ENCODE data around the gene RBM7. TPM values are rescaled to one million over a fixed set of nuclear protein-coding genes. Genes with fewer than 3 reads are reported as not detected.
A peak's percentile ranks its signal among the peaks of the same experiment; 100 is the strongest.

The RBM7 gene
- polyA plus RNA-seq, 4 donors: 46.6 to 58.6 (median 56.1) TPM

- DNase-seq (ENCODE audit: low read depth in 4 of 4, low spot score in 3 of 4): no peak
These were observed 4.7 kb upstream of the RBM7 start for GRCh38 chr11:114395736-114396135.

DNA sequence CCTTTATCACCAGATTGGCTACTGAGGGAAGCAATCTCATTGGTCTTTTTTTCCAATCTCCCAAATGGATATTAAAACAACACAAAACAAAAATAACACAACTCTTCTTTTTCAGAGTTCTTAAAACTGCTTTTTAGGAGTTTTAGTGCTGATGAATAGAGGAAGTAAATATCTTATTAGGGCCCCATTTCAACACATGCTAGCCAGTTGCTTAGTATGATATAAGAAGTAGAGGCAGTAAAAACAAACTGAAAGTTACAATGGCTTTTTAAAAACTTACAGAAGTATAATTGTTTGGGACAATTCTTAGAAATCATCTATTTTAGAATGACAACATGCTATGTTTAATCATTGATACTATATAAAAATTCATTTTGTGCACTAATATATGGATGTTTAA, 3.5 kb upstream of the RBM7 start:
- no peak for DNase-seq (ENCODE audit: low read depth in 4 of 4, low spot score in 3 of 4)

DNA sequence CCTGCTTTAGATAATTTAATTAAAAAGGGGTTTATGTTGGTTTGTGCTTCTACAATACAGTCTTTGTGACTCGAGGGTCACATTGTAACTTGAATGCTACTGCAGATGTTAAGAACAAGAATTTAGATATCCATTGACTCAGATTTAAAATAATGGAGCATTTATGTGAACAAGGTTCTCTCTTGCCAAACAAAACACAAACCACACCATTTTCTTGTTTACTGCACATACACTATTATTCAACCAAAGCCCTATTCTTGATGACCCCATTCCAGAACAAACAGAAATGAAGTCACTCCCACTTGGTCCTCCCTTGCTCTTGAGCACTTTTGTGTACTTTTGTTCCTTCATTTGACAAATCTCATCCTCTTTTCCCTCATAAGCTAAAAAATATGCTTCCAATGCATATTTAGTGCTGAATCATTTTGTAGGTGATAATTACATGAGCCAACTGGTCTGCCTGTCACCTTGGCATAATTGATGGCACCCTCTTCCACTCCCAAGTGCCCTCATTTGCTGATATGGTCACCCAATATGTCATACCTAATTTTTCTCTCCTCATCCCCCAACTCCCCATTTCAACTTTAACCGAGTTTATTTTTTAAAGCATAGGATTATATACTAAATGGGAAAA, 3.0 kb upstream of the RBM7 start:
- no peak for DNase-seq (ENCODE audit: low read depth in 4 of 4, low spot score in 3 of 4)

DNA sequence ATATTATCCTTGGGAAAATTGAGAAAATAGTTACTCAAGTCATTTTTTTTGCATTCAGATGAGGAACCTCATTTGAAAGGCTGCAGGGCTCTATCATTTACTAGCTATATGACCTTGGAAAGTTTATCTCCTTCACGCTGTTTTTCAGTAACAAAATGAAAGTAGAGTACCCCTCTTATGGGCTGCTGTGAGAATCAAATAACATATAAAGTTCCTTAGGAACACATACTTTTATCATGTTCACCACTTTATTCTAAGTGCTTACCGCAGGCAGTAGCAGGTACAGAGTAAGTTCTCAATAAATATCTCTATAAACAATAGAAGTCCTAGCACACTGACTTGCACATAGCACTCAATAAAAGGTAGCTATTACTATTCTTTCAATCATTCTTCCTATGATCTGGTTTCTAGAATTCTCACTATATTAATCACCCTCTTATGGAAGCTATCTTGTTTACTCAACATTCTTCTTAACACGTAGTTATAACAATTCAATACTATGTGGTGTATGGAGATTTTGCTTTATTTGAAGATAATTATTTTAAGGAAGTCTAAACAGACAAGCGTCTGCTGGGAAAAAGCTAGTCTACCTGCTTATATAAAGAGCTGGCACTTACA, 2.1 kb upstream of the RBM7 start:
- no peak for DNase-seq (ENCODE audit: low read depth in 4 of 4, low spot score in 3 of 4)

GRCh38 chr11:114399490-114400215, 813 bp upstream of the RBM7 start:
- peak in 3 of 4 donors; percentile 34 to 53 (median 51) for DNase-seq (ENCODE audit: low read depth in 4 of 4, low spot score in 3 of 4)

DNA sequence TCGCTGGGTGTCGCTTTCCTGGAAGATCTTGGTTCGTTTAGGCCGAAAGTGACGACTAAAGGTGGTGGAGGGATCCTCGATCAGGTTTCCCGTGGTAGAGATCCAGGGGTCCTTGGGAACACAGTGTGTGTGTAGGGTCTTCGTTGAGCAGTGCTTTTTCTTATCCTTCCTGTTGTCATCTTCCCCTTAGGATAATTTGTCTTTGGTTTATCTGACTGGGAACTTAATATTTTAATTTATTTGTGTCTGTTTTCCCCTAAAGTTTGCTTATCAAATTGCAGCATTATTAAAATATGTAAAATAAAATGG, 403 bp downstream of the RBM7 start:
- no peak for DNase-seq (ENCODE audit: low read depth in 4 of 4, low spot score in 3 of 4)

GRCh38 chr11:114401311-114401710, 845 bp downstream of the RBM7 start:
- peak in 1 of 4 donors; percentile 18 for DNase-seq (ENCODE audit: low read depth in 4 of 4, low spot score in 3 of 4)

GRCh38 chr11:114412946-114413345, 12.5 kb downstream of the RBM7 start:
- DNase-seq (ENCODE audit: low read depth in 4 of 4, low spot score in 3 of 4): no peak

GRCh38 chr11:114413958-114414357, 13.5 kb downstream of the RBM7 start:
- no peak for DNase-seq (ENCODE audit: low read depth in 4 of 4, low spot score in 3 of 4)

GRCh38 chr11:114416441-114416961, 16.0 kb downstream of the RBM7 start:
- DNase-seq (ENCODE audit: low read depth in 4 of 4, low spot score in 3 of 4): no peak

GRCh38 chr11:114426280-114426679, 25.8 kb downstream of the RBM7 start:
- DNase-seq (ENCODE audit: low read depth in 4 of 4, low spot score in 3 of 4): no peak

- no peak for DNase-seq (ENCODE audit: low read depth in 4 of 4, low spot score in 3 of 4)
These were observed 29.8 kb downstream of the RBM7 start for GRCh38 chr11:114430290-114430689.

DNA sequence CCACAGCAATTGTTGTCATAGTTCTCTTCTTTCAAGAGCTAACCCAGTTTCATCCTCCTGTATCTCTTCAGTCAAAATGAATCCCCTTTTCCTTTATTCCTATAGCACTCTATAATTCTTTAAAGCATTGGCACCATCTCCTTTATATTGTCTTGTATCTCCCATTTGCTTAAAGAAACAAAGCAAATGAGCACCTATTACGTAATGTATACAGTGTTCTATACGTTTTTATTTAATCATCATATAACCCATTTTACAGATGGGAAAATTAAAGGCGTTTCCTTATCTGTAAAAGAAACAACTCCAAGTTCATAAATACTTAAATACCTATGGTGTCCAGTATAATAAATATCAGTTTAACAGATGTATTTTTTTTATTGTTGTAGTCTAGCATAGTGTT, 32.4 kb downstream of the RBM7 start:
- DNase-seq (ENCODE audit: low read depth in 4 of 4, low spot score in 3 of 4): no peak

DNA sequence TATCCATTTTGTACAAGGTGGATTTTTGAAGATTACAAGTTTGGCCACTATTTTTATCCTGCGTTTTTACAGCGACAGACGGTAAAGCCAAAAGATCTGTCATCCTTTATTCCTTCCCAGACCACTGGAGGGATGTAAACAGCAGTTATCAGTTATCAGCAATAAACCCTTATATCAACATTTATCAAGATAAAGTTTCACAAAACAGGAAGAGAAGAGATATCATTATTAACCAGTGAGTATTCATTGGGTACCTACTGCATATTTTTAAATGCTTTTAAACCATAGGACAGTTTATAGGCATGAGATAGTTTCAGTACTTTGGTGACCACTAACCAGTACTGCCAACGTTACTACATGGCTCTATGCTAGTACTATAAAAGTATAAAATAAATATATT, 32.9 kb downstream of the RBM7 start:
- no peak for DNase-seq (ENCODE audit: low read depth in 4 of 4, low spot score in 3 of 4)

GRCh38 chr11:114438303-114438702, 37.8 kb downstream of the RBM7 start:
- no peak for DNase-seq (ENCODE audit: low read depth in 4 of 4, low spot score in 3 of 4)

DNA sequence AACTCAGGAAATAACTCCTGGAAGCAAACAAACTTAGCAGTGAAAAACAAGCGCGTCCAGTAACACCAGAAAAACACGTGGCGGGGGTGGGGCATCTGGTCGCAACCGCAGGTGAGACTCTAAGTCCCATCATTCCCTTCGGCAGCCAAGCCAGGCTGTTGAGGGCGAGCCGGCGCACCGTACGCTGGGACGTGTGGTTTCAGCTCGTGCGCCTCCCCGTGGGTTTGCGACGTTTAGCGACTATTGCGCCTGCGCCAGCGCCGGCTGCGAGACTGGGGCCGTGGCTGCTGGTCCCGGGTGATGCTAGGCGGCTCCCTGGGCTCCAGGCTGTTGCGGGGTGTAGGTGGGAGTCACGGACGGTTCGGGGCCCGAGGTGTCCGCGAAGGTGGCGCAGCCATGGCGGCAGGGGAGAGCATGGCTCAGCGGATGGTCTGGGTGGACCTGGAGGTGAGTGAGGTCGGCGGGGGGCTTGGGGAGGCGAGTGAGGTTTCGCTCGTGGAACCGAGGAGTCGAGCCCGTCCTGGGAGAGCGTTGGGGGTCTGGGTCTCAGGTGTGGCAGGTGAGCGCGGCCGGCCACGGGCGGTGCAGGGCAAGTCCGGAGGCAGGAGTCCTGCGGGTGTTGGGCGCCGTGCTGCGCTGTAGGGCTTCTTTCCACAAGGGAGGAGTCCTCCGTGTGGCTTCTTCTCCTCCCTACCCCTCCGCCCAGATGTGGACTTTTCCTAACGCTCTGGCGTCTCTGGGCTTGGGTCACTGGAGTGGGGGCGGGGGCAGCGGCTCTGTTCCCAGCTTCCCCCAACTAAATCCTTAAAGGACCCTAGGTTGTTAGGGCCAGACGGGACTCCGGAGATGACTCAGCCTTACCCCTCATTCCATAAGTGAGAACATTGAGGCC, 39.0 kb downstream of the RBM7 start, which contains the start of gene REXO2:
Gene REXO2 (plus strand): TSS at position 239 of the 892 bp plus-strand sequence. CDS start 62 bp downstream, at position 301.
- peak; percentile 77 to 88 (median 86) for DNase-seq (ENCODE audit: low read depth in 4 of 4, low spot score in 3 of 4)

DNA sequence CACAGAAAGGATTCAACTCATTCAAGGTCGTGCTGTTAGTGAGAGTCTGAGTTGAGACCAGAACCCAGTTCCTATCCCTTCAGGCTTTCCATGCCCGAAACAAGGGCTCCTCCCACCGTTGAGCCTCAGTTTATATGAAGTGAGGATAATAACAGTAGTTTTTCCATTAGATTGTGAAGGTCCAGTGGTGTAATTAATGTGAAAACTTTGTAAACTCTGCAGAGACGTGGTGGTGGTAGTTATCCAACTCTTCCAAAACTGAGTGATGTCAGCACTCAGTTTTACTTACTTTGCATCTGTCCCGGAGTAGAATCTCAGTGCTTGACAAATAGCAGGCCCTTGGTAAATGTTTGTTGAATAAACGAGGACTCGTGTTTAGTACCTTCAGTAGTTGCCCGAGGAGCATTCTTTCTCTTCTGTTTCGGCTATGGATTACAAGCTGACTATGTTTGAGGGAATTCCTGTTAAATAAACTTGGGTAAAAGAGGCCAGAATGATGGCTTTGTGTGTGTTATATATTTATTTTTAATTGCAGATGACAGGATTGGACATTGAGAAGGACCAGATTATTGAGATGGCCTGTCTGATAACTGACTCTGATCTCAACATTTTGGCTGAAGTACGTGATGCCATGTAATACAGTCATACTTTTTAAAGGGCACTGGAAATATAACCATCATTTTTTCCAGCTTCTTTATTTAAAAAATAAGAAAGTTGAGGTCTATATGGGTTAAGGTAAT, 39.8 kb downstream of the RBM7 start:
- no peak for DNase-seq (ENCODE audit: low read depth in 4 of 4, low spot score in 3 of 4)

DNA sequence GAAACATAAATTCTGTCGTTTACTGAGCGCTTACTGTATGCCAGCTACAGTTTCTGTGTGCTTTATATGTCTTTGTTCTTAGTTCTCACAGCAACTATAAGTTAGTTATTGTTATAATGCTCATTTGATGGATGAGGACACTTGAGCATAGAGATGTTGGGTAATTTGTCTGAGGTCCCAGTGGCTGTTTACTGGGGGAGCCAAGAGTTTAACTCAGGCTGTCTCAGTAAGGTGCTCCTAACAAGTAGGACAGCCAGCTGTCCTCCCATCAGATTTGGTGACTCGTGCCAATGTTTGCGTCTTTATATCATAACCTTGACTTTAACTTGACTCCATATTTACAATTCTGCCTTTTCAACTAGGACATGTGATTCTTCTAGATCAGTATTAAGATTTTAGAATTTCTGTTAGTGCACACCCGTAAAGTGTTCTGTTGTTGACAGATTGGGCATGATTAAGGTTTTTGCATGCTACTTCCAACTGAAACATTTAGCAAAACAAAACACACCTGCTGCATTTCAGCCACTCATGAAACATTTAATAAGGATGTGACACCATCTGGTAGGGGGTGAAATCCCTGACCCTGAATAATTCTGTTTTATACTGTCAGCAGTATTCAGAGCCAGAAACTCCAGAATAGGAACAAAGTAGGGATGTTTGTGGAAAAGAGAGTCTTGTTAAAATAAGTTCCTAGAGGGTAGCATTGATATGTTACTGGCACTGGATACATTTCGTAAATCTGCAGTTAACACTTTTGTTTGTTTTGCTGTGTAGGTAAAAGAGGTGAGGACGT, 40.7 kb downstream of the RBM7 start:
- no peak for DNase-seq (ENCODE audit: low read depth in 4 of 4, low spot score in 3 of 4)

GRCh38 chr11:114441921-114442320, 41.5 kb downstream of the RBM7 start:
- no peak for DNase-seq (ENCODE audit: low read depth in 4 of 4, low spot score in 3 of 4)

Data from right renal pelvis (tissue), 4 donors.